Mesothelial cell of epicardium (in vitro differentiated cells): ENCODE results near the gene TMF1. TPM values are rescaled to one million over a fixed set of nuclear protein-coding genes. Genes with fewer than 3 reads are reported as not detected.

Source experiments
- DNase-seq, 2 experiments: peaks; one replicate each; pipeline ENCODE4 v3.0.0; 2021; ENCODE audit warnings: low spot score in 2 of 2; ENCODE audit not compliant: unreplicated experiment in 2 of 2
- H3K27ac Mint-ChIP-seq: 2 replicates; pipeline ENCODE4 v1.8.0; 2021; ENCODE audit warnings: mixed read lengths
- H3K27me3 Mint-ChIP-seq: 2 replicates; pipeline ENCODE4 v1.8.0; 2021; ENCODE audit warnings: low read depth, mixed read lengths
- H3K36me3 Mint-ChIP-seq: 2 replicates; pipeline ENCODE4 v1.8.0; 2021; ENCODE audit warnings: mixed read lengths
- H3K4me1 Mint-ChIP-seq: 2 replicates; pipeline ENCODE4 v1.8.0; 2021; ENCODE audit warnings: mixed read lengths
- H3K4me3 Mint-ChIP-seq: 2 replicates; pipeline ENCODE4 v1.8.0; 2021; ENCODE audit warnings: mild to moderate bottlenecking, moderate library complexity, mixed read lengths
- H3K9me3 Mint-ChIP-seq: 2 replicates; pipeline ENCODE4 v1.8.0; 2021; ENCODE audit warnings: mixed read lengths
- total RNA-seq: library from RNA; stranded (reverse); gene quantifications from 3 replicates; pipeline ENCODE4 v1.2.1, GENCODE V29; 2021
- TF ChIP-seq, protein P1 (sequence below): fragments of 200-600 bp; sonication (generic); IDR thresholded peaks from one replicate; pipeline ENCODE4 v1.5.0; 2021; ENCODE audit warnings: antibody characterized with exemption; ENCODE audit not compliant: unreplicated experiment

The TMF1 gene
- total RNA-seq, 1 donor from 2014 or later, result 39.4 TPM

DNA sequence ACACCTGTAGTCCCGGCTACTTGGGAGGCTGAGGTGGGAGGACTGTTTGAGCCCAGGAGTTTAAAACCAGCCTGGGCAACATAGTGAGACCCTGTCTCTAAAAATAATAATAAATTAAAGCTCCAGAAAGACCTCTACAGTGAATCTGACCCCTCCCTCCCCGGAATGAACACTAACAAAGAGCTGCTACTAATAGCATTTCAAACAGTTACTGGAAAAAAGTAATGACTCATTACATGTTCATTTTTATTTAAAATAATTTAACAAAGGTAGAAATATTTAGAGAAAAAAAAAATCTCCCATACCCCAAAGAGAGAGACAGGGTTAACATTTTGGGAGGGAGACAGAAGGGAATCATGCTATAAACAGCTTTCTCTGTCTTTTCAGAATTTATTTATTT lies 30.2 kb upstream of the TMF1 start:
- Mint-ChIP-seq H3K4me1 (peaks cover 55% of the 10 kb centered on the region), H3K27me3 (no peaks in the 10 kb centered on the region), H3K9me3 (no peaks in the 10 kb centered on the region), H3K27ac (peak overlapping the region; percentile 62), H3K36me3 (no peaks in the 10 kb centered on the region), H3K4me3 (no peak overlapping the region)
- TF ChIP-seq, protein P1, sequence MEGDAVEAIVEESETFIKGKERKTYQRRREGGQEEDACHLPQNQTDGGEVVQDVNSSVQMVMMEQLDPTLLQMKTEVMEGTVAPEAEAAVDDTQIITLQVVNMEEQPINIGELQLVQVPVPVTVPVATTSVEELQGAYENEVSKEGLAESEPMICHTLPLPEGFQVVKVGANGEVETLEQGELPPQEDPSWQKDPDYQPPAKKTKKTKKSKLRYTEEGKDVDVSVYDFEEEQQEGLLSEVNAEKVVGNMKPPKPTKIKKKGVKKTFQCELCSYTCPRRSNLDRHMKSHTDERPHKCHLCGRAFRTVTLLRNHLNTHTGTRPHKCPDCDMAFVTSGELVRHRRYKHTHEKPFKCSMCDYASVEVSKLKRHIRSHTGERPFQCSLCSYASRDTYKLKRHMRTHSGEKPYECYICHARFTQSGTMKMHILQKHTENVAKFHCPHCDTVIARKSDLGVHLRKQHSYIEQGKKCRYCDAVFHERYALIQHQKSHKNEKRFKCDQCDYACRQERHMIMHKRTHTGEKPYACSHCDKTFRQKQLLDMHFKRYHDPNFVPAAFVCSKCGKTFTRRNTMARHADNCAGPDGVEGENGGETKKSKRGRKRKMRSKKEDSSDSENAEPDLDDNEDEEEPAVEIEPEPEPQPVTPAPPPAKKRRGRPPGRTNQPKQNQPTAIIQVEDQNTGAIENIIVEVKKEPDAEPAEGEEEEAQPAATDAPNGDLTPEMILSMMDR, result no peak
- DNase-seq, result no peak

DNA sequence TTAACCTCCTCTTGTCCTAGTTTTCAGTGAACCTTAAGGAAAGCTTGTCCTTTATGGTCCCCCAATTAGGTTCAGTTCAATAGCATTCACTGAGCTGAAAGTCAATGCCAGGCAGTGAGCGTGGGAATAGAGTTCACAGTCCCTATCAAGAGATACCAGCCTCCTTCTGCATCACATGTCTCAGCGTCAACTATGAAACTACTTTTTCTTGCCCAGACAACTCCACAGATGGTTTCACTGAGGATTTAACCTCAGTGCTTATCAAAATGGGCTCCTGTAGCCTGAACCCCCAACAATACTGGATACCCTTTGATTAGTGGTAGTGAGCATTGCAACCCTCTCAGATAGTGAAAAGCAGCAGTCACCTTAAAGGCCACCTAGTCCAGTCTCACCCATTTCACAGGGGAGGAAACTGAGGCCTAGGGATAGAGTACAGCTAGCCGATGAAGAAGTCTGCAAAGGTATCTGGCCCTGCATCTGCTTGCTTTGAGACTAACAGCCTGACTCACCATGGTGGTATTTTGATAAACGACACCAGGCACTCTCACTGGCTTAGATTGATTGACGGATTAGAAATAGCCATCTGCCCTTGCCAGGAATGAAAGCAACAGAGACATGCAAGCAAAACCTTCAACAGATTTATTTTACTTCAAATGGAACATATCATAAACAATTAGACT lies 29.6 kb upstream of the TMF1 start:
- Mint-ChIP-seq H3K9me3 (no peaks in the 10 kb centered on the region), H3K4me1 (peaks cover 53% of the 10 kb centered on the region), H3K27ac (no peak overlapping the region)

DNA sequence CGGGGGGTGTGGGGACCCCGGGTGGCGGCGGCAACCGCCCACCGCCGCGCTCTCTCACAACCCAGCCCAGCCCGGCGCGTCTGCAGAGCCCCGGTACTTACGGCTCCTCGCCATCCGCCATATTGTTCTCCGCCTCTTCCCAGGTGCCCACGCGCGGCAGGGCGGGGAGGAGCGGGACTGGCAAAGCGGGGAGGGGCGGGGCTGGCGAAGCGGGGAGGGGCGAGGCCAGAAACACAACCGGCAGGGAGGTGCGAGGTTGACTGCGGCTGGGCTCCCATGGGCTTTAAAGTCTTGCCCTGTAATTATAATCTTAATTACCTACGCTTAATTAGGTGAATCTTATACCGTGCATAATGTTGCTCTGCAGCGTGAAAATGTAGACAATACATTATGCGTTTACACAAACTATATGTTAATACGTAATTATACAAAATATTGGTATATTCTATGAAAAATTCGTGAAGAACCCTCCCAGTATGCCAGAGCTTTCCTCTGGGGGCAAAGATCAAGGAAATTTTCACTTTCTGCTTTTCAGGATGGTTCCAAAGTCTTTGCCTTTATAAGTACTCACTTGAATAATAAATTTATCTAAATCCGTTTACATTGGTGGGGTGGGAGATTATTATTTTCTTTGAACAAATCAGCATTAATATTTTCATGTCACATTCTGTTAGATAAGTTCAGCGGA lies 28.2 kb upstream of the TMF1 start, which contains the start of gene UBA3:
Gene UBA3 (minus strand): TSS at position 133 of the 688 bp plus-strand sequence. CDS start 12 bp downstream, at position 121.
- Mint-ChIP-seq H3K9me3 (no peaks in the 10 kb centered on the region), H3K4me3 (peak within 1 kb of the TSS; percentile 76), H3K36me3 (peaks cover 5% of the 10 kb centered on the region), H3K27ac (peak within 1 kb of the TSS; percentile 88), H3K27me3 (no peaks in the 10 kb centered on the region), H3K4me1 (peaks cover 44% of the 10 kb centered on the region)
- DNase-seq, result peak; percentile 80
- TF ChIP-seq, protein P1, result no peak

More for the DNA sequence above, 29.6 kb upstream of the TMF1 start:
- Mint-ChIP-seq H3K36me3 (peaks cover 3% of the 10 kb centered on the region), H3K4me3 (no peak overlapping the region), H3K27me3 (no peaks in the 10 kb centered on the region)
- no peak for DNase-seq
- TF ChIP-seq, protein P1, result no peak

DNA sequence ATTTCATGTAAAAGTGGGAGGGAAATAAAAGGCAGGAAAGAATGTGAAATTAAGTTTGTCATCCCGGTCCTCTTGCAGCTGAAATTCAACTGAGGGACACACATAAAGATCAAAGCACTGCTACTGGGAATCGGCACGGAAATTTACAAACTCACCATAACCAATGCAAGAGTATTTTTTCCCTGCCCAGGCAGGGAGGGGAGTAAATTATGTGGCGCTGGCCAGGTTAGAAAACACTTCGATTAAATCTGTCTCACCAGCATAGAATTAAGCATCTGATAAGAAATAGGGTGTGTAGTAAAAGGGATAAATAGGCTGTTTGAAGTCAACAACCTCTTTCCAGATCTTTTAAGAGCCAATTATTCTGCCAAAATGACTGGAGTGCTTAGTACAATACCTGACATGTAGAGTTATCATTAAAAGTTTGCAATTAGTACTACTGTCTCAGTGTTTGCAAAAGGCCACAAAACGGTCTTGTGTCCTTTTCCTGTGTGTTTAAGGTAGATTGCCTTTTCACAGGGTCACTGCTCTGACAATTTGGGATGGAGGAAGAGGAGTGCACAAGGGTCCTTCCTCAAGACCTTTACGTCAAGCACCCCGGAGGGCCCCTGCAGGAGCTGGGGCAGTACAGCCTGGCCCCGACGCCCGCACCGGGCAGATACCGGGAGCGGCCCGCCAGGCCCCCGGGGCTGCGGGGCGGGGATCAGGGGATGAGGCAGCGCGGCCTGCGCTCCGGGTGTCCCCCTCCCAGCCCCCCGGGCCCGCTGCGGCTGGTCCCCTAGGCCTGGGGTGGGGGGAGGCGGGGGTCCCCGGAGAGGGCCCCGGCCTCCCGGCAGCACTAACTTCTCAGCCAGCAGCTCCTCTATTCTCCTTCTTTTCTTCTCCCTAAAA lies 27.4 kb upstream of the TMF1 start:
- peaks cover 5% of the 10 kb centered on the region for H3K36me3 Mint-ChIP-seq
- H3K4me1 Mint-ChIP-seq, result peaks cover 41% of the 10 kb centered on the region

DNA sequence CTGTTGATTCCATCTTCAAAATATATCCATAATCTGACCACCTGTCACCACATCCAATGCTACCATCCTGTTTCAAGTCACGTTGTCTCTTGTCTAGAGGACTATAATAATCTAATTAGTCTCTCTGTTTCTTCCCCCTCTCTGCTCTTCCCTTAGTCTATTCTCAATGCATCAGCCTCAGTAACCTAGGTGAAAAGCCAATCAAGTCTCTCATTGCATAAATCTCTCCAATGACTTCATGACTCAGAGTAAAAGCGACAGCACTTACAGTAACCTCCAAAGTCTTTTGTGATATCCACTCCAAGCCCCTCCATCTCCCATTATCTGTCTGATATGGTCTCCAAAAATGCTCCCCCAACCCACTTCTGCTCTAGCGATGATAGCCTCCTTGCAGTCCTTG lies 20.8 kb upstream of the TMF1 start:
- no peak for DNase-seq
- TF ChIP-seq, protein P1, result no peak
- Mint-ChIP-seq H3K27ac (no peak overlapping the region), H3K27me3 (no peaks in the 10 kb centered on the region), H3K36me3 (peaks cover 27% of the 10 kb centered on the region), H3K9me3 (no peaks in the 10 kb centered on the region), H3K4me3 (no peak overlapping the region), H3K4me1 (peaks cover 6% of the 10 kb centered on the region)

More for the DNA sequence above, 27.4 kb upstream of the TMF1 start:
- Mint-ChIP-seq H3K27ac (peak overlapping the region; percentile 88), H3K4me3 (peak overlapping the region; percentile 76), H3K27me3 (no peaks in the 10 kb centered on the region), H3K9me3 (no peaks in the 10 kb centered on the region)
- peak; percentile 39 to 54 for DNase-seq
- TF ChIP-seq, protein P1, result no peak
